Lung (tissue), 12 donors: ENCODE data around the gene GIPC2. TPM values are rescaled to one million over a fixed set of nuclear protein-coding genes. Genes with fewer than 3 reads are reported as not detected.

ENCODE experiments used
- ATAC-seq: fragments of 200-7000 bp; cut with Tn5 transposase; one replicate; pipeline ENCODE4 v1.9.1; 2020; ENCODE audit warnings: moderate number of reproducible peaks; ENCODE audit not compliant: insufficient read depth, low FRiP score
- DNase-seq, 3 donors: peaks; one replicate each; pipeline ENCODE4 v3.0.0-alpha.2; 2013 to 2017
- H3K27ac ChIP-seq, 2 donors: one replicate each; pipeline ENCODE4 v1.5.1; 2013; ENCODE audit warnings: mild to moderate bottlenecking in 2 of 2, moderate library complexity in 2 of 2, control low read depth in 1 of 2, inconsistent platforms in 1 of 2, low read depth in 1 of 2, low read length in 1 of 2
- H3K27me3 ChIP-seq, 3 donors: one replicate each; pipeline ENCODE4 v1.5.1; 2013; ENCODE audit warnings: low read length in 2 of 3; ENCODE audit not compliant: control insufficient read depth in 3 of 3, insufficient read depth in 3 of 3
- H3K36me3 ChIP-seq, 4 donors: one replicate each; pipeline ENCODE4 v1.5.1; 2013; ENCODE audit warnings: low read length in 4 of 4, mild to moderate bottlenecking in 1 of 4, moderate library complexity in 1 of 4; ENCODE audit not compliant: control insufficient read depth in 4 of 4, insufficient read depth in 4 of 4
- H3K4me1 ChIP-seq, 5 donors: one replicate each; pipeline ENCODE4 v1.5.1; 2013; ENCODE audit warnings: low read length in 5 of 5, mild to moderate bottlenecking in 2 of 5, moderate library complexity in 1 of 5; ENCODE audit not compliant: control insufficient read depth in 5 of 5, insufficient read depth in 5 of 5
- H3K4me3 ChIP-seq: one replicate; pipeline ENCODE4 v1.5.1; 2013; ENCODE audit warnings: mild to moderate bottlenecking, control low read depth, moderate library complexity
- H3K9ac ChIP-seq, 2 donors: one replicate each; pipeline ENCODE4 v1.5.1; 2013; ENCODE audit warnings: low read length in 2 of 2, control low read depth in 1 of 2; ENCODE audit not compliant: insufficient read depth in 1 of 2
- H3K9me3 ChIP-seq, 4 donors: one replicate each; pipeline ENCODE4 v1.5.1; 2013; ENCODE audit warnings: low read length in 3 of 4, mild to moderate bottlenecking in 1 of 4, moderate library complexity in 1 of 4; ENCODE audit not compliant: control insufficient read depth in 4 of 4, insufficient read depth in 3 of 4
- CTCF ChIP-seq: IDR thresholded peaks from 2 replicates; pipeline ENCODE4 v1.5.1; 2012; ENCODE audit warnings: mild to moderate bottlenecking; ENCODE audit errors: control extremely low read depth, extremely low read depth
- WGBS, 2 donors: extraction: QIAGEN DNeasy Blood & Tissue Kit; methylation state at CpG; one replicate each; pipeline ENCODE4 v1.1.7; 2013; 5-methylcytosine and 5-hydroxymethylcytosine counted together
- polyA plus RNA-seq, 2 donors: library from polyadenylated mRNA; stranded (reverse); fragments of 200-250 nt; gene quantifications; one replicate each; pipeline ENCODE4 v1.2.1, GENCODE V29; 2013
- total RNA-seq, 2 donors: library from RNA; depleted of rRNA in 1 of 2; stranded (reverse); fragments of >200 nt in 1 of 2; gene quantifications; one replicate each; pipeline ENCODE4 v1.2.1, GENCODE V29; 2014 to 2021
- donor health status: control.
- donor health status: control.
- donor health status: Bipolar disorder and iron deficiency.
- donor health status: healthy.
- donor health status: DM: yes; HTN: yes; CAD: no.

Gene GIPC2
- total and polyA plus RNA-seq, 4 donors, result 0.94 to 2.5 (median 1.8) TPM

GRCh38 chr1:78009276-78009675 lies 36.5 kb upstream of the GIPC2 start:
- Histone ChIP-seq H3K9me3 (no peaks in the 10 kb centered on the region), H3K27ac (peak overlapping the region in 1 of 2 donors; percentile 45), H3K4me3 (no peak overlapping the region), H3K27me3 (no peaks in the 10 kb centered on the region), H3K4me1 (peaks cover 0 to 19% (median 3%) of the 10 kb centered on the region in 5 donors), H3K36me3 (peaks cover 0 to 7% (median 0%) of the 10 kb centered on the region in 4 donors), H3K9ac (no peak overlapping the region)
- no peak for DNase-seq
- no peak for TF ChIP-seq CTCF
- 91 to 94% methylated on average over 3 of the region's 3 CpGs for WGBS, 2 donors
- ATAC-seq, result no peak

- no peak for DNase-seq
- Histone ChIP-seq H3K27ac (peak overlapping the region in 1 of 2 donors; percentile 45), H3K9me3 (no peaks in the 10 kb centered on the region), H3K36me3 (peaks cover 0 to 12% (median 1%) of the 10 kb centered on the region in 4 donors), H3K4me1 (peaks cover 0 to 19% (median 3%) of the 10 kb centered on the region in 5 donors), H3K27me3 (no peaks in the 10 kb centered on the region), H3K9ac (no peak overlapping the region), H3K4me3 (no peak overlapping the region)
- TF ChIP-seq CTCF, result no peak
- 84 to 93% methylated on average over 3 of the region's 3 CpGs for WGBS, 2 donors
- ATAC-seq, result no peak
Observed at GRCh38 chr1:78009836-78010235, 35.9 kb upstream of the GIPC2 start.

- H3K4me3 ChIP-seq, result no peak overlapping the region
Observed at GRCh38 chr1:78011050-78011449, 34.7 kb upstream of the GIPC2 start.

More at GRCh38 chr1:78011050-78011449, 34.7 kb upstream of the GIPC2 start:
- Histone ChIP-seq H3K9ac (no peak overlapping the region), H3K9me3 (no peaks in the 10 kb centered on the region), H3K27ac (no peak overlapping the region), H3K36me3 (peaks cover 1 to 14% (median 3%) of the 10 kb centered on the region in 4 donors), H3K27me3 (no peaks in the 10 kb centered on the region), H3K4me1 (peaks cover 0 to 19% (median 3%) of the 10 kb centered on the region in 5 donors)
- DNase-seq (no peak), ATAC-seq (no peak)
- 91 to 95% methylated on average over 2 of the region's 2 CpGs for WGBS, 2 donors
- TF ChIP-seq CTCF, result no peak
